Measurements from ENCODE around the gene TSPEAR.

GRCh38 chr21:44521301-44521927 is 190.0 kb downstream of the TSPEAR start:
- TF ChIP-seq ZFX (IDR thresholded peaks at IDR 0.05; ENCODE audit: borderline replicate concordance): no peak
- no peak for TF ChIP-seq CTCF (IDR thresholded peaks at IDR 0.05)

All from 22Rv1 (cell line).